HG03135 (cell line): ENCODE results near the gene MYADML2.

Source experiments
- ATAC-seq: cut with Tn5 transposase; IDR thresholded peaks from one replicate; pipeline ENCODE4 v1.9.1; 2021; ENCODE audit warnings: mild to moderate bottlenecking, moderate library complexity; ENCODE audit not compliant: unreplicated experiment

The MYADML2 gene

GRCh38 chr17:81901167-81902022 is 45.6 kb downstream of the MYADML2 start:
- no peak for ATAC-seq

- no peak for ATAC-seq
Observed at GRCh38 chr17:81900181-81900820, 46.7 kb downstream of the MYADML2 start.

- no peak for ATAC-seq
Observed at GRCh38 chr17:81899514-81900166, 47.4 kb downstream of the MYADML2 start.

GRCh38 chr17:81898885-81899284 is 48.1 kb downstream of the MYADML2 start:
- no peak for ATAC-seq

- ATAC-seq: no peak
Observed at GRCh38 chr17:81898029-81898866, 48.8 kb downstream of the MYADML2 start.

GRCh38 chr17:81895400-81895799 is 51.6 kb downstream of the MYADML2 start:
- ATAC-seq: no peak

- no peak for ATAC-seq
Observed at GRCh38 chr17:81891303-81891552, 55.8 kb downstream of the MYADML2 start.

GRCh38 chr17:81890447-81891302 is 56.4 kb downstream of the MYADML2 start:
- no peak for ATAC-seq
